ENCODE measurements around the gene MCM9. TPM values are rescaled to one million over a fixed set of nuclear protein-coding genes. Genes with fewer than 3 reads are reported as not detected.

Gene MCM9
- total RNA-seq, 2 donors from 2014 or later = 12.8 to 21.7 TPM

DNA sequence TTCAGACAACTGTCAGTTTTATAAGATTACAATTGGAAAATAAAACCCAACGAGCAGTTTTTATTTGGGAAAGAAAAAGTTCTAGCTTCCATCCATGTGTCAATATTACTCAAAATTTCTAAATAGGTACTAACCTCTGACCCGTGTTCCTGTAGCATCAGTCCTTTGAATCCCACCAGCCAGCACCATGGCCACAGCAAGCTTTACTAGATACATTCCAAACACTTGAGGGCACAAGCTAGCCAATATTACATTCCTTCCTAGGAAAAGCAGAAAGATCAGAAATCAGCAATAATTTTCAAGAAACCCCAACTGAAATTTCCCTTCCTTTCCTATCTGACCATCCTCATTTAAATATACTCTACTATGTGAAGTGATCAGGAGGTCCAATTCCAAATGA is 21.8 kb downstream of the MCM9 start:
- Mint-ChIP-seq H3K4me1 (peaks cover 5% of the 10 kb centered on the region), H3K9me3 (no peaks in the 10 kb centered on the region), H3K27ac (peak overlapping the region; percentile 42), H3K27me3 (no peaks in the 10 kb centered on the region), H3K36me3 (ENCODE audit: low read depth) (peaks cover 93% of the 10 kb centered on the region), H3K4me3 (no peak overlapping the region)
- no peak for ATAC-seq (replicated peaks)

DNA sequence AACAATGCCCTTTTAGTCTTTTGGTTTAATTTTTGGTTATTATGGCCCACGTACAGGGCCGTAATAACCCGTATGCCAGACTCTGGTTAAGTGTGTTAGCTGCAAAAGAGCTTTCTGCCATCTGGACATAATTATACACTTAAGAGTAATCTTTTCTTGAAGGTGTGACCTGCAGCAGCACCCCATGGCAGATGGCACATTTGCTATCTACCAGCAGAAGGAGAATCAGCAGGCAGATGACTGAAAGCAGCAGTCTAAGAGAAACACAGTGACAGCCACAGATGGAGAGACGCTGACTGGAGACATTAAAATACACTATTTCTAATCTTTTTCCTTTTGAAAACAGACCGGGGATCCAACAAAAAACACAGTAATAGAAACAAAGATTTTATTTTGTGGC is 22.3 kb downstream of the MCM9 start:
- peaks cover 93% of the 10 kb centered on the region for H3K36me3 Mint-ChIP-seq (ENCODE audit: low read depth)
- no peaks in the 10 kb centered on the region for H3K9me3 Mint-ChIP-seq
- H3K4me3 Mint-ChIP-seq = no peak overlapping the region
- H3K4me1 Mint-ChIP-seq = peaks cover 5% of the 10 kb centered on the region
- H3K27me3 Mint-ChIP-seq = no peaks in the 10 kb centered on the region
- ATAC-seq (replicated peaks) = no peak
- H3K27ac Mint-ChIP-seq = no peak overlapping the region

GRCh38 chr6:118908441-118908840 is 26.5 kb downstream of the MCM9 start:
- Mint-ChIP-seq H3K27ac (no peak overlapping the region), H3K27me3 (no peaks in the 10 kb centered on the region), H3K36me3 (ENCODE audit: low read depth) (peaks cover 94% of the 10 kb centered on the region), H3K9me3 (no peaks in the 10 kb centered on the region), H3K4me3 (no peak overlapping the region), H3K4me1 (peaks cover 12% of the 10 kb centered on the region)
- no peak for ATAC-seq (replicated peaks)

- peak; percentile 55 for ATAC-seq (replicated peaks)
- H3K4me1 Mint-ChIP-seq = peaks cover 26% of the 10 kb centered on the region
Observed at GRCh38 chr6:118905851-118906250, 29.1 kb downstream of the MCM9 start.

GRCh38 chr6:118905084-118905483 is 29.9 kb downstream of the MCM9 start:
- Mint-ChIP-seq H3K4me3 (peak overlapping the region; percentile 51), H3K4me1 (peaks cover 34% of the 10 kb centered on the region), H3K27me3 (no peaks in the 10 kb centered on the region), H3K36me3 (ENCODE audit: low read depth) (peaks cover 97% of the 10 kb centered on the region), H3K9me3 (no peaks in the 10 kb centered on the region), H3K27ac (peak overlapping the region; percentile 58)
- ATAC-seq (replicated peaks) = peak; percentile 53

More at GRCh38 chr6:118905851-118906250, 29.1 kb downstream of the MCM9 start:
- Mint-ChIP-seq H3K27ac (peak overlapping the region; percentile 58), H3K4me3 (peak overlapping the region; percentile 51), H3K36me3 (ENCODE audit: low read depth) (peaks cover 97% of the 10 kb centered on the region), H3K27me3 (no peaks in the 10 kb centered on the region), H3K9me3 (no peaks in the 10 kb centered on the region)

- peaks cover 95% of the 10 kb centered on the region for H3K36me3 Mint-ChIP-seq (ENCODE audit: low read depth)
- peaks cover 45% of the 10 kb centered on the region for H3K4me1 Mint-ChIP-seq
- no peaks in the 10 kb centered on the region for H3K27me3 Mint-ChIP-seq
- H3K9me3 Mint-ChIP-seq = no peaks in the 10 kb centered on the region
- ATAC-seq (replicated peaks) = no peak
- H3K4me3 Mint-ChIP-seq = no peak overlapping the region
- peak overlapping the region; percentile 58 for H3K27ac Mint-ChIP-seq
Observed at GRCh38 chr6:118903691-118904090, 31.3 kb downstream of the MCM9 start.

DNA sequence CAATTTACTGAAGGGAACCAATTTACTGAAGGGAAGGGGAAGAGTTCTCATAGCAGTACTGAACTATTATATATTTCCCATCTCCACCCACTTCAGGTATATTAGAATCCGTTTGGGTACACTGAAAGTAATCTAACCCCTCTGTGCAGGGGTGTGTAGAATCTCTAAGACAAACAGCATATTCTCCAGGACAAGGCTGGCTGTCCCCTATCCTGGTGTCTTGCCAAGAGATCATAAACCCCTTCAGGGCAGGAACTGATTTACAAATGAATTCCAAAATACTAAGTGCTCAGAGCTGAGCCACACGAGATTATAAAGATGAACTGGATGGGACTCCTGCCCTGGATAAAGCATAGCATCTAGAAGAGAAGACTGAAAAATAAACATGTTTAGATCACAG is 31.8 kb downstream of the MCM9 start:
- H3K9me3 Mint-ChIP-seq = no peaks in the 10 kb centered on the region
- H3K36me3 Mint-ChIP-seq (ENCODE audit: low read depth) = peaks cover 92% of the 10 kb centered on the region
- peak overlapping the region; percentile 58 for H3K27ac Mint-ChIP-seq
- no peak for ATAC-seq (replicated peaks)
- H3K4me3 Mint-ChIP-seq = peak overlapping the region; percentile 62
- H3K4me1 Mint-ChIP-seq = peaks cover 48% of the 10 kb centered on the region
- H3K27me3 Mint-ChIP-seq = no peaks in the 10 kb centered on the region

DNA sequence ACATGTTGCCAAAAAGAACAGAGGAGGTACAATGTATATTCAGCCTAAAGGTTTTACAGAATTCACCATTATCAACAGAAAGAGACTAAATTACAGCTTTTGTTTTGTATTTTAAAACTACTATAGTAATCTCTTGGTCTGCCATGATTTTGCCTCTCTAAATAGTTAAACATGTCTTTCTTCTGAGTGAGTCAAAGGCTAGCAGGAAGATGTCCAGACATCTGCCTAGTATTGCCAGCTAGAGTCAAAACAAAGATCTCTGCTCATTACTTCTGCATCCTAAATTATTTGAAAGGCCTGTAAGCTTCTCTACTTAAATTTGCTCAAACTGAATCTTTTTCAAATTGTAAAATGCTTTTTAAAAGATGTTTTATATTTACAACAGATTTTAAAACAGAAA is 32.2 kb downstream of the MCM9 start:
- H3K36me3 Mint-ChIP-seq (ENCODE audit: low read depth) = peaks cover 92% of the 10 kb centered on the region
- H3K27me3 Mint-ChIP-seq = no peaks in the 10 kb centered on the region
- no peak for ATAC-seq (replicated peaks)
- peak overlapping the region; percentile 58 for H3K27ac Mint-ChIP-seq
- H3K4me1 Mint-ChIP-seq = peaks cover 50% of the 10 kb centered on the region
- H3K9me3 Mint-ChIP-seq = no peaks in the 10 kb centered on the region
- peak overlapping the region; percentile 62 for H3K4me3 Mint-ChIP-seq

GRCh38 chr6:118899948-118900347 is 35.0 kb downstream of the MCM9 start:
- peak overlapping the region; percentile 62 for H3K4me3 Mint-ChIP-seq
- peaks cover 47% of the 10 kb centered on the region for H3K4me1 Mint-ChIP-seq
- peak overlapping the region; percentile 64 for H3K27ac Mint-ChIP-seq
- peak; percentile 76 for ATAC-seq (replicated peaks)
- no peaks in the 10 kb centered on the region for H3K9me3 Mint-ChIP-seq
- H3K27me3 Mint-ChIP-seq = no peaks in the 10 kb centered on the region
- peaks cover 68% of the 10 kb centered on the region for H3K36me3 Mint-ChIP-seq (ENCODE audit: low read depth)

DNA sequence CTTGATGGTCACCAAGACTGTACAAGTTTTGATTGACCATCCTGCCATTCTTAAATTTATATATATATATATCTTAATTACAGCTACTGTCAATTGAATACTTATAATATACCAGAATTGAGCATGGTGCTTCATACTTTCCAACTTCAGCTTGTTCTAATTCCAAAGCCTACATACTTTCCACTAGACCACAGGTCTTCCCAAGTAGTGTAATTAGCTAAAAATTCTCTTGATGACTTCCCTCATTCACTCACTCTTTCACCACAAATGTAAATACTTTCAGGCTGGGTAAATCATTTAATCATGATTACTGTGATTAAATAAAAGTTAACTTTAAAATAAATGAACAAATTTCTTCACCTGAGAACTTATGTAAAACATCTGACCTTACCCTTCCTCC is 37.6 kb downstream of the MCM9 start:
- ATAC-seq (replicated peaks) = no peak
- Mint-ChIP-seq H3K4me1 (peaks cover 40% of the 10 kb centered on the region), H3K9me3 (no peaks in the 10 kb centered on the region), H3K36me3 (ENCODE audit: low read depth) (peaks cover 56% of the 10 kb centered on the region), H3K4me3 (peak overlapping the region; percentile 58), H3K27ac (peak overlapping the region; percentile 74), H3K27me3 (no peaks in the 10 kb centered on the region)

DNA sequence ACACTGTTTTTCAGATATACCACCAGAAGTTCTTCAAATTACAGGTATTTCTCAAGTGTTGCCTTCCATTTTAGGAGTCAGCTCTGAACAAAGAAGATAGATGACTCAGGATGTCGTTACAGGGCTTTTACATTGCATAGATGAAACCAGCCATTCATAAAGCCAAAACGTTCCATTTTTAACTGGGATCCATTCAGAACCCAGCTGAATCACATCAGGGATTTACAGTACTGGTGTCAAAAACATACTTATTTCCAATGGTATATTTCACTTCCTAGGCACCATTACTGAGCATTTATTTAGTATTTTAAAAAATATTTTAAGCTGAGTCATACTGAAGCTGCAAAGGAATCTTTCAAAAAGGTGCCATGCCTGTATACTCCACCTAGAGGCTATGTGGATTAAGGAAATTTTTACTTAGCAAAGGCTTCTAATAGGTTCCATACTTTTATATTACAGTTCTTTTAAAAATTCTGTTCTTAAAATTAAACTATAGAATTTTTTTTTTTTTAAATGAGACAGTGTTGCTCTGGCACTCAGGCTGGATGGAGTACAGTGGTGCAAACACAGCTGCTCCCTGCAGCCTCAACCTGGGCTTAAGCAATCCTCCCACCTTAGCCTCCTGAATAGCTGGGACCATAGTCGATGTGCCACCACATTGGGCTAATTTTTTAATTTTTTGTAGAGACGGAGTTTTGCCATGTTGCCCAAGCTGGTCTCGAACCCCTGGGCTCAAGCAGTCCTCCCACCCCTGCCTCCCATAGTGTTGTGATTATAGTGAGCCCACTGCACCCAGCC is 38.4 kb downstream of the MCM9 start:
- peak overlapping the region; percentile 73 for H3K27ac Mint-ChIP-seq
- peaks cover 43% of the 10 kb centered on the region for H3K4me1 Mint-ChIP-seq
- H3K27me3 Mint-ChIP-seq = no peaks in the 10 kb centered on the region
- ATAC-seq (replicated peaks) = peak; percentile 35
- H3K9me3 Mint-ChIP-seq = no peaks in the 10 kb centered on the region
- peak overlapping the region; percentile 98 for H3K4me3 Mint-ChIP-seq
- peaks cover 47% of the 10 kb centered on the region for H3K36me3 Mint-ChIP-seq (ENCODE audit: low read depth)

- H3K27ac Mint-ChIP-seq = peak overlapping the region; percentile 73
- no peaks in the 10 kb centered on the region for H3K9me3 Mint-ChIP-seq
- peaks cover 41% of the 10 kb centered on the region for H3K36me3 Mint-ChIP-seq (ENCODE audit: low read depth)
- H3K4me1 Mint-ChIP-seq = peaks cover 45% of the 10 kb centered on the region
- ATAC-seq (replicated peaks) = no peak
- H3K27me3 Mint-ChIP-seq = no peaks in the 10 kb centered on the region
- H3K4me3 Mint-ChIP-seq = peak overlapping the region; percentile 98
Observed at GRCh38 chr6:118895859-118896258, 39.1 kb downstream of the MCM9 start.

DNA sequence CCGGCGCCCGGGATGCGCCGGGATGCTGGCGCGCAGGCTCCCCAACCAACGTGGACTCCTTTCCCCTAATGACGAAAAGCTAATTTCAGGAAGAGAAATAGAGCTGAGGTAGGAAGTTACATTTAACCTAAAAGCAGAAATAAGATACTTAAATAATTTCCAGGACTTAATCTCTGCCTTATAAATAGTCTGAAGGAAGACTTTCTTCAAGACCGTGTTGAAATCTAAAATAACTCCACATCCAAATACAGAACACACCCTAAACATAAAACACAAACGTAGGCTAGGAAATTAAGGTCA is 39.7 kb downstream of the MCM9 start:
- ATAC-seq (replicated peaks) = no peak

DNA sequence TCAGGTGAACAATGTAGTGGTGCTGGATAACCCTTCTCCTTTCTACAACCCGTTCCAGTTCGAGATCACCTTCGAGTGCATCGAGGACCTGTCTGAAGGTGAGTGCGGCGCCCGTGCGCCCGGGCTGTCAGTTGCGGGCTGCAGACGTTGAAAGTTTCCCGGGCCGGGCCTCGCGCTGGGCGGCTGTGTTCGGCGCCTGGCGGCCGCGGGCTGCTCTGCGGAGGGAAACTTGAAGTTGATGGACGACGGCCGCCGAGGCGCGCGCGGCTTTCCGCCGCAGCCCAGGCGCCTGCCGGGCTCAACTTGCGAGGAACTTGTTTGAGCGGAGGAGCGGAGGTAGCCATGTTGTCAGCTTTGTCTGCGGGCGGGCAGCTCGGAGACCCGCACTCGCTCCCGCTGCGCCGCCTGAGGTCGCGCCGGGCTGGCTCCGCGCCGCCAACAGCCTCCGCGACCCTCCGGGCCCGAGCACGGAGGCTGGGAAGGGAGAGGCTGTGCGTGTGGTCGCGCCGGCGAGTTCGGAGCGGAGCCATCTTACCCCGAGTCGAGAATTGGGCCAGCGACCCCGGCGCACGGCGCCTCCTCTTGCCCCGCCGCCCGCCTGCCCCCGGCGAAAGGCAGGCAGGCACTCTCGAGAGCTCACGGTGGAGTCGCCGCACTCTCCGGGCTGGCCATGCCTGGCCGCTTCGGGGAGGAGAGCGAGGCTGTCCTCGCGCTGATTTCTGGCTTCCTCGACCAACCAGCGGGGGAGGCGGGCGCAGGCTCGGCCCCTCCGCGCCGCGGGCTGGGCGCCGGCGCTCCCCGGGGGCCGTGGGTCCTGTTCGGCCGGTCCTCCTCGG is 40.3 kb downstream of the MCM9 start:
- Mint-ChIP-seq H3K9me3 (no peaks in the 10 kb centered on the region), H3K36me3 (ENCODE audit: low read depth) (peaks cover 31% of the 10 kb centered on the region), H3K4me3 (peak overlapping the region; percentile 98), H3K4me1 (peaks cover 37% of the 10 kb centered on the region), H3K27ac (peak overlapping the region; percentile 98), H3K27me3 (no peaks in the 10 kb centered on the region)
- ATAC-seq (replicated peaks) = peak; percentile 36

More for the DNA sequence above, 39.7 kb downstream of the MCM9 start:
- Mint-ChIP-seq H3K27ac (no peak overlapping the region), H3K27me3 (no peaks in the 10 kb centered on the region), H3K4me3 (peak overlapping the region; percentile 98), H3K9me3 (no peaks in the 10 kb centered on the region), H3K4me1 (peaks cover 41% of the 10 kb centered on the region), H3K36me3 (ENCODE audit: low read depth) (peaks cover 34% of the 10 kb centered on the region)
